CD4-positive, alpha-beta T cell (primary cell): ENCODE data around the gene DHX8. TPM values are rescaled to one million over a fixed set of nuclear protein-coding genes. Genes with fewer than 3 reads are reported as not detected.

Experiments
- ATAC-seq: fragments of 200-7000 bp; cut with Tn5 transposase; one replicate; pipeline ENCODE4 v1.10.0; 2022; ENCODE audit warnings: mild to moderate bottlenecking; ENCODE audit not compliant: poor library complexity
- CTCF ChIA-PET: fragments of 350-600 bp; sonication (Branson Sonifier 250); formaldehyde crosslinking; loops from one replicate; lab custom pipeline; 2021; ENCODE audit warnings: antibody characterized with exemption, inconsistent platforms; lab: Charles Lee
- POLR2A ChIA-PET: fragments of 350-600 bp; sonication (Branson Sonifier 250); formaldehyde crosslinking; loops from one replicate; lab custom pipeline; 2021; ENCODE audit warnings: antibody characterized with exemption, inconsistent platforms; lab: Charles Lee
- DNase-seq, 14 experiments: peaks; one replicate each; pipeline ENCODE4 v3.0.0-alpha.2; 2013 to 2020; ENCODE audit warnings: mixed read lengths in 2 of 14
- H3K27ac ChIP-seq, 2 donors: one replicate each; pipeline versions ENCODE4 v1.5.1 to v1.7.0; 2013; ENCODE audit warnings: low read length in 2 of 2, low read depth in 1 of 2, mild to moderate bottlenecking in 1 of 2
- H3K27me3 ChIP-seq, 2 experiments: 1 replicate in 1 of 2; 2 replicates in 1 of 2; pipeline versions ENCODE4 v1.6.1 to v1.7.0; 2013; ENCODE audit warnings: low read length in 2 of 2, control low read depth in 1 of 2, mild to moderate bottlenecking in 1 of 2, moderate library complexity in 1 of 2; ENCODE audit not compliant: insufficient read depth in 2 of 2, control insufficient read depth in 1 of 2
- H3K36me3 ChIP-seq: one replicate; pipeline ENCODE4 v1.6.1; 2013; ENCODE audit warnings: low read length, control low read depth; ENCODE audit not compliant: insufficient read depth
- H3K4me1 ChIP-seq: one replicate; pipeline ENCODE4 v1.6.1; 2013; ENCODE audit warnings: low read length, control low read depth; ENCODE audit not compliant: insufficient read depth
- H3K4me3 ChIP-seq: one replicate; pipeline ENCODE4 v1.5.1; 2013; ENCODE audit warnings: mild to moderate bottlenecking, low read length, moderate library complexity
- H3K9me3 ChIP-seq, 2 experiments: 1 replicate in 1 of 2; 2 replicates in 1 of 2; pipeline versions ENCODE4 v1.6.1 to v1.7.0; 2013; ENCODE audit warnings: low read length in 2 of 2, mild to moderate bottlenecking in 2 of 2, control low read depth in 1 of 2, moderate library complexity in 1 of 2; ENCODE audit not compliant: control insufficient read depth in 1 of 2, insufficient read depth in 1 of 2
- H3K27ac Mint-ChIP-seq: one replicate; pipeline ENCODE4 v1.8.0; 2020; ENCODE audit warnings: mixed read lengths
- H3K27me3 Mint-ChIP-seq: one replicate; pipeline ENCODE4 v1.8.0; 2021; ENCODE audit warnings: mixed read lengths
- H3K36me3 Mint-ChIP-seq: one replicate; pipeline ENCODE4 v1.8.0; 2021; ENCODE audit warnings: low read depth, mixed read lengths
- H3K4me1 Mint-ChIP-seq: one replicate; pipeline ENCODE4 v1.8.0; 2021; ENCODE audit warnings: low read depth, mixed read lengths
- H3K4me3 Mint-ChIP-seq: one replicate; pipeline ENCODE4 v1.8.0; 2020; ENCODE audit warnings: mild to moderate bottlenecking, mixed read lengths
- H3K9me3 Mint-ChIP-seq: one replicate; pipeline ENCODE4 v1.8.0; 2020; ENCODE audit warnings: mixed read lengths
- CTCF ChIP-seq: fragments of 200-600 bp; IDR thresholded peaks from one replicate; pipeline ENCODE4 v1.8.0; 2022; ENCODE audit warnings: antibody characterized with exemption, mild to moderate bottlenecking
- intact Hi-C, 2 experiments: fragments of 100-400 bp; cut with DNase I in 1 of 2; cut with micrococcal nuclease in 1 of 2; formaldehyde crosslinking; loops; one replicate each; pipeline versions ENCODE4 v1.15.1 to v1.9.0; 2023 to 2025; cut with DNase I, micrococcal nuclease
- polyA plus RNA-seq, 2 donors: library from polyadenylated mRNA; unstranded; fragments of 120-200 nt; gene quantifications; one replicate each; pipeline ENCODE4 v1.2.1, GENCODE V29; 2013
- total RNA-seq, 174 experiments: library from RNA in 2 of 174; stranded (reverse) in 2 of 174; gene quantifications; one replicate each; pipeline ENCODE4 v1.2.3 and lab custom pipeline; 2021 to 2026

Gene DHX8
- total RNA-seq: 100 to 1,000 TPM in 1 of 2 experiments, 10 to 100 TPM in 1; 88.8 to 106 TPM
- 27.3 TPM for polyA plus RNA-seq (2013, experiment 1 of 2)
- polyA plus RNA-seq (2013, experiment 2 of 2): 30.8 TPM
- 87.2 to 196 (median 120) reads per million in 172 experiments for total RNA-seq (lab: John Stamatoyannopoulos, UW)

GRCh38 chr17:43483674-43484551 lies at the start of gene DHX8:
Gene DHX8 (plus strand): TSS chr17:43483975. CDS start chr17:43484038, 63 bp downstream.
- TF ChIP-seq CTCF: peak; percentile 100
- CTCF ChIA-PET: interaction anchor here (0.6 to 4.0 kb wide), 35 partner anchors 10 to 1554 kb away, joined by 3 to 73 read pairs (median 4); partner anchors contain the start of genes ARL4D, BECN1, BRCA1 and ETV4
- Mint-ChIP-seq H3K4me3 (peak within 1 kb of the TSS; percentile 99), H3K27ac (peak within 1 kb of the TSS; percentile 96), H3K9me3 (no peaks in the 10 kb centered on the region), H3K4me1 (peaks cover 36% of the 10 kb centered on the region), H3K27me3 (no peaks in the 10 kb centered on the region), H3K36me3 (peaks cover 4% of the 10 kb centered on the region)
- ATAC-seq (peak; percentile 97), DNase-seq (peak; percentile 95 to 99 (median 99))
- H3K27me3 ChIP-seq: no peaks in the 10 kb centered on the region
- no peaks in the 10 kb centered on the region for H3K9me3 ChIP-seq
- H3K4me3 ChIP-seq: peak within 1 kb of the TSS; percentile 88
- POLR2A ChIA-PET: interaction anchor here (0.5 to 3.3 kb wide), 29 partner anchors 12 to 1795 kb away, joined by 3 to 80 read pairs (median 3); partner anchors contain the start of genes ARL4D, EIF1, GPATCH8 and PSME3
- H3K36me3 ChIP-seq: no peaks in the 10 kb centered on the region
- intact Hi-C loops: loop anchor here (1.0 to 10.0 kb wide), 14 partner anchors 86 to 1329 kb away; partner anchors contain the start of genes NBR1 (in 2 of the 2), RPL27 (in 2 of the 2), ARL4D (in 1 of the 2) and BRCA1 (in 1 of the 2)
- peaks cover 29% of the 10 kb centered on the region for H3K4me1 ChIP-seq
- H3K27ac ChIP-seq: peak within 1 kb of the TSS; percentile 37 to 70

GRCh38 chr17:43434902-43435319 lies 48.9 kb upstream of the DHX8 start:
- no peak for DNase-seq
- Mint-ChIP-seq H3K27me3 (peaks cover 50% of the 10 kb centered on the region), H3K9me3 (no peaks in the 10 kb centered on the region), H3K4me3 (no peak overlapping the region), H3K36me3 (no peaks in the 10 kb centered on the region), H3K27ac (no peak overlapping the region), H3K4me1 (no peaks in the 10 kb centered on the region)
- no peaks in the 10 kb centered on the region for H3K9me3 ChIP-seq
- no peak for TF ChIP-seq CTCF
- intact Hi-C loops: no loop called here
- H3K27ac ChIP-seq: no peak overlapping the region
- ChIA-PET POLR2A (no interaction called here), CTCF (no interaction called here)
- no peaks in the 10 kb centered on the region for H3K36me3 ChIP-seq
- peaks cover 6 to 9% of the 10 kb centered on the region in 2 experiments for H3K27me3 ChIP-seq
- no peak for ATAC-seq
- H3K4me3 ChIP-seq: no peak overlapping the region
- no peaks in the 10 kb centered on the region for H3K4me1 ChIP-seq

DNA sequence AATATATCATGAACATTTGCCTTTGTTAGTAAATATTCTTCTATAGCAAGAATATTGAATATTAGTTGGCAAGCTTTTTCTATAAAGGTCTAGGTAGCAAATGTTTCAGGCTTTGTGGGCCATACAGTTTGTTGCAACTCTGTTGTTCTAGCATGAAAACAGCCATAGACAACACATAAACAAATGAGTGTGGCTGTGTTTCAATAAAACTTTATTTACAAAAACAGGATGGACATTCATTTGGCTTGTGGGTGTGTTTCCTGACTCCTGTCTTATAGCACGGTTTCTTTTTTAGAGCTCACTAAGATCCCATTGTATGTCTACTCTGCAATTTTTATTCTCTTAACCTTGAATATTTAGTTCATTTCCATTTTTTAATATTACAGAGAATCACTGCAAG lies 46.0 kb upstream of the DHX8 start:
- ChIA-PET POLR2A (no interaction called here), CTCF (no interaction called here)
- Mint-ChIP-seq H3K9me3 (no peaks in the 10 kb centered on the region), H3K27me3 (peaks cover 31% of the 10 kb centered on the region), H3K27ac (no peak overlapping the region), H3K36me3 (no peaks in the 10 kb centered on the region), H3K4me3 (no peak overlapping the region), H3K4me1 (no peaks in the 10 kb centered on the region)
- no peaks in the 10 kb centered on the region for H3K9me3 ChIP-seq
- H3K4me1 ChIP-seq: no peaks in the 10 kb centered on the region
- no peak overlapping the region for H3K27ac ChIP-seq
- intact Hi-C loops: no loop called here
- peaks cover 5 to 6% of the 10 kb centered on the region in 2 experiments for H3K27me3 ChIP-seq
- H3K4me3 ChIP-seq: no peak overlapping the region
- no peak for ATAC-seq
- no peak for DNase-seq
- no peak for TF ChIP-seq CTCF
- no peaks in the 10 kb centered on the region for H3K36me3 ChIP-seq
